CD4-positive, alpha-beta T cell treated with Interleukin-6 for 4 hours (primary cell): Measurements from ENCODE around the gene BOLL.
"Not testable (repeated sequence)": the region's sequence is repeated elsewhere in the genome, so short reads cannot be mapped to it uniquely, and the experiment has no call there.

Experiments used
- DNase-seq: peaks from one replicate; pipeline ENCODE4 v3.0.0-alpha.2; 2020; ENCODE audit warnings: mixed read lengths

The BOLL gene

GRCh38 chr2:197795277-197795676 lies 10.2 kb upstream of the BOLL start:
- DNase-seq, result no peak

GRCh38 chr2:197793456-197793855 lies 8.3 kb upstream of the BOLL start:
- DNase-seq, result no peak

- peak; percentile 63 for DNase-seq
Observed at GRCh38 chr2:197786010-197786877, 1.1 kb upstream of the BOLL start.

GRCh38 chr2:197782126-197782525 lies 3.0 kb downstream of the BOLL start:
- no peak for DNase-seq

- DNase-seq, result no peak
Observed at GRCh38 chr2:197779261-197779660, 5.9 kb downstream of the BOLL start.

- peak; percentile 36 for DNase-seq
Observed at GRCh38 chr2:197777823-197778407, 7.2 kb downstream of the BOLL start.

DNA sequence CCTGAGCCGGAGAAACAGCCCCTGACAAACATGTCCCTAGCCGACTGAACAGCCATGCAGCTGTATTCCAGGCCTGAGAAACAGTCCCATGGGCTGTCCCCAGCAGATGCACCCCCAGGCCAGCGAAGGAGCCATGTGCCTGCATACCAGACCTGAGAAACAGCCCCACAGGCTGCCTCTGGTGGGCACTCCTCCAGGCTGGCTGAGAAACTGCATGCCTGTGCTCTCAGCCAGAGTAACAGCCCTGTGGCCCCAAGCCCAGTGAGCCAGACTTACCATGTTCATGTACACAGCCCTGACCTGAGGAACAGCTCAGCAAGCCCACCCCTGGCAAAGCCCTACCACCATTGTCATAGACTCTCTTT lies 24.8 kb downstream of the BOLL start:
- DNase-seq, result no peak

DNA sequence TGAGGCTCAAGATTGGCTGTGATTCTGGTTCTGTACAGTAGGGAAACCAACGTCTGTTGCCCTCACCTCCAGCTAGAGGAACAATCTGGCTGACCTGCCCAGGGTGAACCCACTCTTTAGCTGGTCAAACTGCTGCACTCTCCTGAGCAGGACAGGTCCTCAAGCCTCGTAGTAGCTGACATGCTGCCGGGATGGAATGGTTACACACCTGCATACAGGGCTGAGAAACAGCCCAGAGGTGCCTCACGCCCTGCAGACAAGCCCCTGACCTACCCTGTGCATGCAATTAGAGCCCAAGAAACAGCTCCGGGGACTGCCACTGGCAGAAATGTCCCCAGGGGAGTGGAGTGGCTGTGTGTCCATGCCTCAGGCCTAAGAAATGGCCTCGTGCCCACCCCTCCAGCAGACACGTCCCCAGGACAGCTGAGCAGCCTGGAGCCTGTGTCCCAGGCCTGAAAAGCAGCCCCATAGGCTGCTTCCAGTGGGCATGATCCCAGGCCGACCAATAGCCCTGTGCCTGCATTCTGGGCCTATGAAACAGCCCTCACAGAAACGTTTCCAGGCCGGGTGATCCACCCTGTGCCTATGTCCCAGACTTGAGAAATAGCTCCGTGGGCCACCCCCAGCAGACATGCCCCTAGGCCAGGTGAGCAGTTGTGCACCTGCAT lies 25.4 kb downstream of the BOLL start:
- DNase-seq, result no peak

DNA sequence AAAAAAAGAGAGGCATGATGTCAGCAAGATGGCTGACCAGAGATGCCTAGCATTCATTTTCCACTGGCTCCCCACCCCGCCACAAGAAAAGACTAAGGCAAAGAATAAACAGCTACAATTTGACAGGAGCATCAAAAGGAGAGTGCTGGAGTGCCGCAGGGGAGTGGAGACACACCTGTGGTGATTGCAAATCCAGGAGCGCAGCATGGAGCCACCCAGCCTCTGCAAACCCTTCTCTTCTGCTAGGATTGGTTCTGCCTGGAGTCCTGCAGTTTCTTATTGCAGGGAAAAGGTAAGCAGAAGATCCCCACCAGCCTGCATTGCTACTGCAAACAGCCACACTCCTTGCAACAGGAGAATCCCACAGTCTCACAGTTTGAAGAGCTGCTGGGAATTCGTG lies 26.1 kb downstream of the BOLL start:
- no peak for DNase-seq

- DNase-seq, result no peak
Observed at GRCh38 chr2:197740200-197740599, 44.9 kb downstream of the BOLL start.

DNA sequence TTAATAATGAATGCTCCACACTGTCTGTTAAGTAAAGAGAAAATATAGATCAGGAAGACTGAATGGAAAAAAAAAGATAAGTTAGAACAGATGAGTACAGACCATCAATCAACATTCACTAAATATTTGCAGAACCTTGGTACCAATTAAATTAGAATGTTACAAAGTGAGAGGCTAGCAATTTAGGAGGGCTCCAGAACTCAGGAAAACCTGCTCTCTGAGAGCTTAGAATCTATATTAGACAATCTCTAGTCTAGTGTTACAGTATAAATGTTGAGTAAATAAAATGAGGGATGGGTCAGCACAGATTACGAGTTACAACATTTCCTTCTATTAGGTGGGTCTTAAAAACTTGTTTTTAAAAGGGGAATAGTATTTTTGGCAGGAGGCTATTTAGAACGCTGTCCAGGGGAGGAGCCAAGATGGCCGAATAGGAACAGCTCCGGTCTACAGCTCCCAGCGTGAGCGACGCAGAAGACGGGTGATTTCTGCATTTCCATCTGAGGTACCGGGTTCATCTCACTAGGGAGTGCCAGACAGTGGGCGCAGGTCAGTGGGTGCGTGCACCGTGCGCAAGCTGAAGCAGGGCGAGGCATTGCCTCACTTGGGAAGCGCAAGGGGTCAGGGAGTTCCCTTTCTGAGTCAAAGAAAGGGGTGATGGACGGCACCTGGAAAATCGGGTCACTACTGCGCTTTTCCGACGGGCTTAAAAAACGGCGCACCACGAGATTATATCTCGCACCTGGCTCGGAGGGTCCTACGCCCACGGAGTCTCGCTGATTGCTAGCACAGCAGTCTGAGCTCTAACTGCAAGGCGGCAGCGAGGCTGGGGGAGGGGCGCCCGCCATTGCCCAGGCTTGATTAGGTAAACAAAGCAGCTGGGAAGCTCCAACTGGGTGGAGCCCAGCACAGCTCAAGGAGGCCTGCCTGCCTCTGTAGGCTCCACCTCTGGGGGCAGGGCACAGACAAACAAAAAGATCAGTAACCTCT lies 56.3 kb downstream of the BOLL start:
- DNase-seq, result not testable (repeated sequence)

- no peak for DNase-seq
Observed at GRCh38 chr2:197727011-197727410, 58.1 kb downstream of the BOLL start.

- no peak for DNase-seq
Observed at GRCh38 chr2:197717863-197718262, 67.3 kb downstream of the BOLL start.

DNA sequence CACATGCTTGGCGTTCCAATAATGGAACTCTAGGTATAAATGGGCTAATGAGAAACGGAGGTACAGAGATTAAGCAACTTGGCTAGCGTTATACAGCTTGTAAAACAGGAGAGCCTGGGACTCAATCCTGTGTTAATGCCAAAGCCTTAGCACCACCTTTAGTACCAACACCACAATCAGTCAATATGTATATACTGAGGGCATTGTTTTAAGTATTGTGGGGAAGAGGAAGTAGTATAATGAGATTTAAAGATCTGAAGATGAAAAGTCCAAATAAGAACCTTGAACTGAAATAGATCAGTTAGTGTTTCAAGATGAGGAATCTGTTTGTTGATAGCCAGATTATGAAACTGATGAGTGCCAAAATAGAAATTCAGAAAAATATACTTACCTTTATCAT lies 71.8 kb downstream of the BOLL start:
- no peak for DNase-seq

GRCh38 chr2:197711578-197711977 lies 73.5 kb downstream of the BOLL start:
- no peak for DNase-seq

- DNase-seq, result no peak
Observed at GRCh38 chr2:197710424-197711042, 74.6 kb downstream of the BOLL start.

DNA sequence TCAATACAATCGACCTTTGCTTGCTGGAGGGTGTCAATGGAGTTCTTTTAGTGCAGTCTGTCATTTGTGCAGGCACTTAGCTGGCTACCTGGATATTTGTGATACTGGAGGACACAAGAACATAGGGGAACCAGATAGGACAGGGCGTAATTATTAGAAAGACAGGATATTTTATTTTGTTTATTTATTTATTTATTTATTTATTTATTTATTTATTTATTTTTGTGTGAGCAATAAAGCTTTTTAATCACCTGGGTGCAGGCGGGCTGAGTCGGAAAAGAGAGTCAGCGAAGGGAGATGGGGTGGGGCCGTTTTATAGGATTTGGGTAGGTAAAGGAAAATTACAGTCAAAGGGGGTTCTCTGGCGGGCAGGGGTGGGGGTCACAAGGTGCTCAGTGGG lies 76.0 kb downstream of the BOLL start:
- DNase-seq, result not testable (repeated sequence)

- DNase-seq, result no peak
Observed at GRCh38 chr2:197708331-197708730, 76.8 kb downstream of the BOLL start.

GRCh38 chr2:197707316-197708213 lies 77.6 kb downstream of the BOLL start:
- peak; percentile 3 for DNase-seq

- DNase-seq, result no peak
Observed at GRCh38 chr2:197706839-197707207, 78.3 kb downstream of the BOLL start.
